DOHH2 (cell line): Measurements from ENCODE around the gene LSAMP.

Experiments
- CTCF ChIP-seq: fragments of 200-600 bp; sonication (generic); IDR thresholded peaks from one replicate; pipeline ENCODE4 v1.5.1; 2014; ENCODE audit warnings: antibody characterized with exemption, mild to moderate bottlenecking, low read depth, low read length; ENCODE audit not compliant: poor library complexity, severe bottlenecking
- EZH2phosphoT487 ChIP-seq: fragments of 200-600 bp; sonication (generic); IDR thresholded peaks from 2 replicates; pipeline ENCODE4 v1.6.1; 2017; ENCODE audit warnings: borderline replicate concordance, mild to moderate bottlenecking, antibody characterized with exemption, low read length, moderate library complexity, mixed read lengths

DNA sequence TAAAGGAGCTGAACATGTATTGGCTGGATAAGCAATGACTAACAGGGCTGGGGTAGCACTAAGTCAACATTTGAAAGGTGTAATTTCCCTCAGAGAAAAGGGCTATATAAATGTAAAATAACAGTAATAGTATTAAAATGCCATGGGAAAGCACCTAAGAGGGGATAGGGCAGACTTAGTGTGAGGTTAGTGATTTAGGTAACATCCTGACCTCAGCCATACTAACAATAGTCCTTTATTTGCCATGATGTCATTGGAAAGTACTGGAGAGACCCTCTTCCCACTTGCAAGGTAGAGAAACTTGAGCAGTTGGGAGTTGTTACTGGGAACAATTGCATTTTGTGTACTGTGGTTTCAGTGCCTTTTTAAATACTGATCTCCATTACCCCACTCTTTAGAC is 103.4 kb downstream of the LSAMP start:
- TF ChIP-seq CTCF = no peak
- no peak for TF ChIP-seq EZH2phosphoT487
